ENCODE measurements around the gene ZNF850.

The ZNF850 gene

DNA sequence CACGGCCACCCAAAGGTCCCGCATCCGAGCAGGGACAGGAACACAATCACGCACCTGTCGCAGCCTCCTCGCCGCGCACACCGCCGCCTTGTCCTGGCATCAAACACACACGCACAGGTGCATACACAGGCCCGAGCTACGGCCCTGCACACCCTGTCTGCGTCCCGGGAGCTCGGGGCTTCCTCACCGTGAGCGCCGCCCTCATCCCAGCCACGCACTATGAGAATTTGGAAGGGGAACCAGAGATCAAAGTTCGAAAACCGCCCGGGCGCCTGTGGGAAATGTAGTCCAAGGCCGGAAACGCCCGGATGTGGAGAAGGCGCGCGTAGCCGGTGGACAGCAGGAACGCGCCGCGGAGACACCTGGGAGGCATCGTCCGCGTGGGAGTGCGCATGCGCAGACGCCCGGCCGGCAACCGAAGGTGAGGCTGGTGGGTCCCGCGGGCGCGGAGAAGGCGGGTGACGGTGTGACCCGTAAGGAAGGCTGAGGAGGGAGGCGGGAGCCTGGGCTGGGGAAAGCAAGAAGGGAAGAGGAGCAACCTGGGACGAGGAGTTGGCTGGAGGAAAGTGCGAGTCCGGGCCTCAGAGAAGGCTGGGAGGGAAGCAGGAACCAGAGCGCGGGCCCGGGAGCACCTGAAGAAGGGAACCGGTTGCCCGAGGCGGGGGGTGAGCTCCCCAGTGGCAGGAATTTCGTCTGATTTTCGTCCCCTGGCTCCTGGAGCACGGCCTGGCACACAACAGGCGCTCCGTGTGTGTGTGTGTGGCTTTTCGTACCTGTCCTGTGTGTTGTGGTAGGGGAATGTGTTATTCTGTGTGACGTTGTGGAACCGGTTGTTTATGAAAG lies 85.2 kb downstream of the ZNF850 start, which contains the start of gene ZNF567:
Gene ZNF567, plus strand, starts transcription at position 399 of the 843 bp plus-strand sequence. CDS start 7,256 bp downstream, outside the sequence.
- peak; percentile 95 to 99 (median 96) for DNase-seq

DNA sequence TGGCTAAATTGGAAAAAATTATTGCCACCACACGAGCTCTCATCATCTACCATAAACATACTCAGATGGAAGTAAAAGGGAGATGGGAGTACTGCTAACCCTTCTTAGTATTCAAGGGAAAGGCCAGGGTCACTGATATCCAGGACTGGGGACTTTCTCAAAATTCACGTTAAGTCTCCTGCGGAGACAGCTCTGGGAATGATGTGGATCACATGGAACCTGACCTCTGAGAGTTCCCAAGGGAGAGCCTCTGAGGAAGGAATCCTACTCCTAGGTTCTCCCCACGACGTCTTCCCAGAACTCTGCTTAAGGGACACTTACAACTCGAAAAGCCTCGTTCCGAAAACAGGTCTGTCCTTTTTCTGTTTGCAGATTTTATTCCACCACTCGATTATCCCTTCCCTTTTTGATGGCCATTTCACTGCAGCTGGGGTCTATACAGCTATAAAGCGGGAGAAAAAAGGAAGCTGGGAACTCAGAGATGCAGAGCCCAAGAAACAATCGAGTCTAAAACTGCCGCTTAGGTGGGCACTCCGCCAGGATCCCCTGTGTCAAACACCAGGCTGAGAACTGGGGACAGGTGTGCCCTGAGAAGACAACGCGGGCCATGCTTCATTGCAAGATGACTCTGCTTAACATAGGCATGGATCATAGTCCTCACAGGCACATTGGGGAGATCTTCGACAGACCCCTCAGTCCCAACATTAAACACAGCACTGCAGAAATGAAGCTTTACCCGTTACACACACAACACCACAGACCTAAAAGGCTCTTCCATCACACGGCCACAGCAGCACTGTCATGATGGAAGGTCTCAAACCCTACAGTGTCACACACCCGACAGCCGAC lies 86.0 kb downstream of the ZNF850 start:
- no peak for DNase-seq

DNA sequence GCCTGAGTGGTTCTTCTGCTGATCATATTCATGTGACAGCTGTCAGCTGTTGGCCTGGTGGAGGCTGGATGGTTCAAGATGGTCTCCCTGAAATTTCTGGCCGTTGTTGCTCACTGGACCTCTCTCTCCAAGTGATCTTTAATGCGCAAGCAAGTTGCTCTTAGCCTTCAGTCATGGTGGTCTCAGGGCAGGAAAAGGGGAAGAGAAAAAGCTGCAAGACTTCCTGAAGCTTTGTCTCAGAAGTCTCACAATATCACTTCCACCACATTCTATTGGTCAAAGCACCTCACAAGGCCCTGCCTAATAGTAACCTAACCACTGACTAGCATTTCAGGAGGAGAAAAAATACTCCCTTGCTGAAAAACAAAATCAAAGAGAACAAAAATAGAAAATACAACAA lies 86.8 kb downstream of the ZNF850 start:
- no peak for DNase-seq

DNA sequence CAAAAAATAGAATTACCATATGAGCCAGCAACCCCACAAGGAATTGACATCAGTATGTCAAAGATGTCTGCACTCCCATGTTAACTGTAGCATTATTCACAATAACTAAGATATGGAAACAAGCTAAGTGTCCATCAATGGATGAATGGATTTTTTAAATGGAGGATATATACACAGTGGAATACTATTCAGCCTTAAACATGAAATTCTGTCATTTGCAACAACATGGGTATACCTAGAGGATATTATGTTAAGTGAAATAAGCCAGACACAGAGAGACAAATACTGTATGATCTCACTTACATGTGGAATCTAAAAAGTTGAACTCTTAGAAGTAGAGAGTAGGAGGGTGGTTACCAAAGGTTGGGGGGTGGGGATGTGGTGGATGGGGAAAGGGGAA lies 93.2 kb downstream of the ZNF850 start:
- DNase-seq, result no peak

DNA sequence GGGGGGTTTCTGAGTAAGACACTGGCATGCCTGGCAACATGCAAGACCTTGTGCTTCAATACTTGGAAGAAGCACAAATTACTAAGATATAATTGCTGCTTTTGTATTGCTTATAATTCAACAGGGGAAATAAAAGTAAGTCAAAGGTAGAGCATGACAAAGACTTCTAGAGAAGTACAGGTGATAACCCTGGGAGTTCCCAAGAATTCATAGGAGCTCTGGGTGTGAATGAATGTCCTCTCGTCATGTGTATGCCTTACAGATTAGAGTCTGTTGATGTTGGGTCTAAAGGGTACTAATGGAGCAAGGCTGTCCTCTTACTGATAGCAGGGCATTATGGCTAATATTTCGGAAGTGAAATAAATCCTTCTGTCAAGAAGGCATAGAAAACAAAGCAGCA lies 98.4 kb downstream of the ZNF850 start:
- no peak for DNase-seq

DNA sequence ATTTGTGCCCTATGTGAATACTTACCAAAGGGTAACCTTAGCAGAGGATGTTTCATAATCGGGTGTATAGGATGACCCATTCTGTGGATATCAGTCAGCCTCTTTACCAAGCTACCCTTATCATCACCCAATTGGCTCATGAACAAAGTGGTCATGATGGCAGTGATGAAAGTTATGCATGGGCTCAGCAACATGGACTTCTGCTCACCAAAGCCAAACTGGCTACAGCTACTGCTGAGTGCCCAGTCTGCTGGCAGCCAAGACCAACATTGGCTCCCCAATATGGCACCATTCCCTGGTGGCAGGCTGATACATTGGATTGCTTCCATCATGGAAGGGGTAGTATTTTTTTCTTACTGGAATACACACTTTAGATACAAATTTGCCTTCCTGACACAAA lies 100.2 kb downstream of the ZNF850 start:
- no peak for DNase-seq

DNA sequence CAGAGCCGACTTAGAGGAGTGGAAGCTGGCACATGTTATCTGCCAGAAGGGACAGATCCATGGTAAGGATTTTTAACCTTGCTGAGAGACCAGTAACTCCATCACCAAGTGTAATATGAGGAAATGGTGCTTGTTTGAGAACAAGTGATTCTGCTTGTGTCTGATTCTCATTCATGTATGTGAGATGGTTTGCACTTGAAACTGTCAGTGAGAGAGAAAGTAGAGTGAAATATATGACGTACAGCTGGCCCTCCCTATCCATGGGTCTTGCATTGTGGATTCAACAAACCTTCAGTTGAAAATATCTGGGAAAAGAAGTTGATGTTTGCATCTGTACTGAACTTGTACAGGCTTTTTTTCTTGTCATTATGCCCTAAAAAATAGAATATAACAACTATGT lies 104.0 kb downstream of the ZNF850 start:
- no peak for DNase-seq

DNA sequence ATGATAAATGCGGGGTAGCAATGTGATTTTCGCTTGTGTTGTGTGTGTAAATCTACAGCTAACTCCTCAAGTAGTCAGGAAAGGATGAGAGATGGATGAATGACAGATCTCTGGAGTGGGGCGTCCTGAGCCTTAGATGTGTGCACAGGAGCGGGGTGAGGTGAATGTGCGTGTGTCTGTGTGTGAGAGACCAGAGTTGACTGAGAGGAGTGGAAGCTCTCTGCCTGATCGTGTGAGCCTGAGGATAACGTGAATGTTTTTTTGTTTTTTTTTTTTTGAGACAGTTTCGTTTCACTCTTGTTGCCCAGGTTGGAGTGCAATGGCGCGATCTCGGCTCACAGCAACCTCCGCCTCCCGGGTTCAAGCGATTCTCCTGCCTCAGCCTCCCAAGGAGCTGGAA lies 106.8 kb downstream of the ZNF850 start:
- no peak for DNase-seq

Data from activated naive CD4-positive, alpha-beta T cell (primary cell).